Fibroblast of lung (primary cell): ENCODE results near the gene HSPG2.
"Not testable (repeated sequence)": the region's sequence is repeated elsewhere in the genome, so short reads cannot be mapped to it uniquely, and the experiment has no call there.

ENCODE experiments used
- CTCF ChIP-seq, 2 donors: IDR thresholded peaks in 1 of 2; conservative IDR thresholded peaks in 1 of 2; 1 replicate in 1 of 2; 2 replicates in 1 of 2; pipeline ENCODE4 v1.5.1; 2011 to 2012; ENCODE audit warnings: low read length in 2 of 2, control low read depth in 1 of 2, inconsistent platforms in 1 of 2, low read depth in 1 of 2, mild to moderate bottlenecking in 1 of 2
- EZH2 ChIP-seq: IDR thresholded peaks from 2 replicates; pipeline ENCODE4 v1.5.1; 2012; ENCODE audit warnings: low read length, control low read depth, mild to moderate bottlenecking; ENCODE audit errors: missing control alignments

DNA sequence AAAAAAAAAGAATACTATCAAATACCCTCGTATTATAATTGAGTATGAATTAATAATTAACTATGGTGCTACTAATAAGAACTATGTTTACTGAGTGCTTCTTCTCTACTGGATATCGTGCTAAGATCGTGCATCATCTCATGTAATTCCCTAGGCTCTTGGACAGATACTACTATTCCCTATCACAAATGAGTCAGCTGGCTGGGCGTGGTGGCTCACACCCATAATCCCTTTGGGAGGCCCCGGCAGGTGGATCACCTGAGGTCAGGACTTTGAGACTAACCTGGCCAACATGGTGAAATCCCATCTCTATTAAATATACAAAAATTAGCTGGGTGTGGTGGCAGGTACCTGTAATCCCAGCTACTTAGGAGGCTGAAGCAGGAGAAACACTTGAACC, 48.8 kb upstream of the HSPG2 start:
- not testable (repeated sequence) for TF ChIP-seq CTCF (conservative IDR thresholded peaks at IDR 0.05 in 1 of 2, IDR thresholded peaks at IDR 0.05 in 1 of 2; ENCODE audit: low read depth in 1 of 2, low read length in 2 of 2); EZH2
